Measurements from ENCODE around the gene DHH.
A peak's percentile ranks its signal among the peaks of the same experiment; 100 is the strongest.
"Not testable (repeated sequence)": the region's sequence is repeated elsewhere in the genome, so short reads cannot be mapped to it uniquely, and the experiment has no call there.

The DHH gene

GRCh38 chr12:49066120-49066519 is 28.5 kb downstream of the DHH start:
- H3K9ac ChIP-seq (ENCODE audit: low read length) = no peak overlapping the region
- H3K36me3 ChIP-seq (ENCODE audit: low read length) = no peaks in the 10 kb centered on the region
- H3K9me2 ChIP-seq (replicated peaks; ENCODE audit: insufficient read depth, low read length) = no peaks in the 10 kb centered on the region
- H3K79me2 ChIP-seq (ENCODE audit: insufficient read depth, low read length) = peaks cover 3% of the 10 kb centered on the region; the same call in 1 of the 2 replicates
- H3K27ac ChIP-seq (ENCODE audit: low read depth, low read length) = no peak overlapping the region
- H3K9me3 ChIP-seq (ENCODE audit: insufficient read depth, low read length) = no peaks in the 10 kb centered on the region
- no peaks in the 10 kb centered on the region for H3K27me3 ChIP-seq (ENCODE audit: low read length)
- no peak overlapping the region for H3K4me2 ChIP-seq (ENCODE audit: low read depth, low read length, poor library complexity, severe bottlenecking)
- peaks cover 6% of the 10 kb centered on the region for H3F3A ChIP-seq (ENCODE audit: insufficient read depth)
- TF ChIP-seq CTCF (IDR thresholded peaks at IDR 0.05; ENCODE audit: insufficient read depth, low read length, poor library complexity, severe bottlenecking) (no peak), EZH2phosphoT487 (conservative IDR thresholded peaks at IDR 0.05; ENCODE audit: low read length) (no peak)
- H3K4me3 ChIP-seq (ENCODE audit: insufficient read depth, low read length, poor library complexity, severe bottlenecking) = no peak overlapping the region
- no peak overlapping the region for H2AFZ ChIP-seq (ENCODE audit: low read depth, low read length, severe bottlenecking)
- no peaks in the 10 kb centered on the region for H4K20me1 ChIP-seq (ENCODE audit: low read depth, low read length)

DNA sequence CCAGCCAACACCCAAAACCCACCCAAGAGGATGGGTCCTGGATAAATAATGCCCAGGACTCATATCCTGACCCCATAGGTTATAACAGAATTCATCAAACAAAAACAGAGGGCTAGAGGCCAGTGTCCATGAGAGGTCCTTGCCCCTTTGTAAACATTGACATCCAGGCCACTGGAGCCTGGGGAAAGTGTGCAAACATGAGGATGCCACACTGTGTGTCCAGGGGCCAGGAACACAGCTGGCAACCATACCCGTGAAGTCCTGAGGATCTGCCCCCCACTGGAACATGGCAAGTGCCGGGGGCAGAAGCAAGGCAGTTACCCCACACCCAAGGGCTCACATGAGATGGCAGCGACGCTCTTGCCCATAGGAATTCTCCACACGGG is 29.8 kb downstream of the DHH start:
- H3K36me3 ChIP-seq (ENCODE audit: low read length) = no peaks in the 10 kb centered on the region
- peaks cover 12% of the 10 kb centered on the region for H3K79me2 ChIP-seq (ENCODE audit: insufficient read depth, low read length)
- H3K4me3 ChIP-seq (ENCODE audit: insufficient read depth, low read length, poor library complexity, severe bottlenecking) = no peak overlapping the region
- H3F3A ChIP-seq (ENCODE audit: insufficient read depth) = peaks cover 6% of the 10 kb centered on the region
- no peaks in the 10 kb centered on the region for H3K9me2 ChIP-seq (replicated peaks; ENCODE audit: insufficient read depth, low read length)
- H3K27me3 ChIP-seq (ENCODE audit: low read length) = no peaks in the 10 kb centered on the region
- H4K20me1 ChIP-seq (ENCODE audit: low read depth, low read length) = no peaks in the 10 kb centered on the region
- no peak overlapping the region for H3K4me2 ChIP-seq (ENCODE audit: low read depth, low read length, poor library complexity, severe bottlenecking)
- no peak overlapping the region for H2AFZ ChIP-seq (ENCODE audit: low read depth, low read length, severe bottlenecking)
- TF ChIP-seq CTCF (IDR thresholded peaks at IDR 0.05; ENCODE audit: insufficient read depth, low read length, poor library complexity, severe bottlenecking) (no peak), EZH2phosphoT487 (conservative IDR thresholded peaks at IDR 0.05; ENCODE audit: low read length) (no peak)
- no peak overlapping the region for H3K9ac ChIP-seq (ENCODE audit: low read length)
- H3K27ac ChIP-seq (ENCODE audit: low read depth, low read length) = no peak overlapping the region
- no peaks in the 10 kb centered on the region for H3K9me3 ChIP-seq (ENCODE audit: insufficient read depth, low read length)

GRCh38 chr12:49061916-49062315 is 32.7 kb downstream of the DHH start:
- H3K9ac ChIP-seq (ENCODE audit: low read length); H3F3A ChIP-seq (ENCODE audit: insufficient read depth); H3K4me3 ChIP-seq (ENCODE audit: insufficient read depth, low read length, poor library complexity, severe bottlenecking); H3K27me3 ChIP-seq (ENCODE audit: low read length); H3K27ac ChIP-seq (ENCODE audit: low read depth, low read length); H3K36me3 ChIP-seq (ENCODE audit: low read length); H3K9me2 ChIP-seq (replicated peaks; ENCODE audit: insufficient read depth, low read length); H3K9me3 ChIP-seq (ENCODE audit: insufficient read depth, low read length); H2AFZ ChIP-seq (ENCODE audit: low read depth, low read length, severe bottlenecking); H3K4me2 ChIP-seq (ENCODE audit: low read depth, low read length, poor library complexity, severe bottlenecking): not testable (repeated sequence)
- Histone ChIP-seq H3K79me2 (ENCODE audit: insufficient read depth, low read length) (peaks cover 40% of the 10 kb centered on the region), H4K20me1 (ENCODE audit: low read depth, low read length) (peaks cover 11% of the 10 kb centered on the region; the same call in 1 of the 2 replicates)

- Histone ChIP-seq H3K9me2 (replicated peaks; ENCODE audit: insufficient read depth, low read length) (no peaks in the 10 kb centered on the region), H3K9ac (ENCODE audit: low read length) (peak overlapping the region; percentile 96), H4K20me1 (ENCODE audit: low read depth, low read length) (peaks cover 15% of the 10 kb centered on the region; the same call in 1 of the 2 replicates), H3K27me3 (ENCODE audit: low read length) (no peaks in the 10 kb centered on the region), H2AFZ (ENCODE audit: low read depth, low read length, severe bottlenecking) (peak overlapping the region; percentile 94), H3K4me3 (ENCODE audit: insufficient read depth, low read length, poor library complexity, severe bottlenecking) (peak overlapping the region; percentile 98), H3K9me3 (ENCODE audit: insufficient read depth, low read length) (no peaks in the 10 kb centered on the region), H3K4me2 (ENCODE audit: low read depth, low read length, poor library complexity, severe bottlenecking) (peak overlapping the region; percentile 96), H3K27ac (ENCODE audit: low read depth, low read length) (peak overlapping the region; percentile 78), H3K36me3 (ENCODE audit: low read length) (no peaks in the 10 kb centered on the region), H3F3A (ENCODE audit: insufficient read depth) (peaks cover 10% of the 10 kb centered on the region), H3K79me2 (ENCODE audit: insufficient read depth, low read length) (peaks cover 47% of the 10 kb centered on the region)
- no peak for TF ChIP-seq CTCF (IDR thresholded peaks at IDR 0.05; ENCODE audit: insufficient read depth, low read length, poor library complexity, severe bottlenecking)
- no peak for TF ChIP-seq EZH2phosphoT487 (conservative IDR thresholded peaks at IDR 0.05; ENCODE audit: low read length)
These were observed 33.4 kb downstream of the DHH start for GRCh38 chr12:49061157-49061650.
